GM21381 (cell line): ENCODE data around the gene PFKP.

Experiments
- ATAC-seq: cut with Tn5 transposase; IDR thresholded peaks from one replicate; pipeline ENCODE4 v1.9.1; 2021; ENCODE audit warnings: mild to moderate bottlenecking, moderate library complexity; ENCODE audit not compliant: unreplicated experiment

PFKP gene

GRCh38 chr10:3068968-3069737, 1.8 kb downstream of the PFKP start:
- ATAC-seq: peak; percentile 32

- no peak for ATAC-seq
Measured at GRCh38 chr10:3069876-3070275, 2.5 kb downstream of the PFKP start.

DNA sequence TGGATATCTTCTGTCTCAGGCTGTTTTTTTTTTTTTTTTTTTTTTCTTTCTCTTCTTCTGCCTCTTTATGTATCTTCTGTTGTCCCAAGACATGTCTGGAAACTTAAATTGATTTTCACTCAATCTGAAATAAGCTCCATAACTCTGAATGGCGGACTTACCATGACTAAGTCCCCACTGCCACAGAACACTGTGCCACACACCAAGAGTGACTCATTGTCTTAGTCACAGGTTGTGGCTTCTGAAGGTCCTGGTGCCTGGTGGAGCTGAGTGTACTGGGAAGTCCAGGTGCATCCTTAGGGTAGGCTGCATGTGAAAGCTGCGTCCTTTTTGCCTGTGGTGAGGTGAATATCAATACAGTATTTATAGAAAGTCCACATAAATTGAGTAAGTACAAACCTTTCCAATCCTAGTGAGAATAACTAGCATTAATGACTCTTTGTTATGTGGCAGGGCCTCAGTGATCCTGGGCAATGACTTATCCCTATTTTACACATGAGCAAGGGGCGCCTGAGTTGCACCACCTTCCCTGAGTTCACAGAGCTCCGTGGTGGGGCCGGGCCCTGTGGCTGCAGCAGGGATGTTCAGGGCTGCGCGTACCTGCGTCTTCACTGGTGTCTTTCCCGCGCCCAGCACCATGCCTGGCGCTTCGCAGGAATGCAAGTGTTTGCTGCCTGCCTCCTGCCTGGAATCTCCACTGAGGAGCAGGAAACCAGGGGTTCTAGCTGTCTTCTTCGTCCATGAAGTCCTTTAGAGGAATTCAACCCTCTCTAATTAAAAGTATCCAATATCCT, 4.3 kb downstream of the PFKP start:
- no peak for ATAC-seq

- ATAC-seq: no peak
Measured at GRCh38 chr10:3072641-3073360, 5.5 kb downstream of the PFKP start.

DNA sequence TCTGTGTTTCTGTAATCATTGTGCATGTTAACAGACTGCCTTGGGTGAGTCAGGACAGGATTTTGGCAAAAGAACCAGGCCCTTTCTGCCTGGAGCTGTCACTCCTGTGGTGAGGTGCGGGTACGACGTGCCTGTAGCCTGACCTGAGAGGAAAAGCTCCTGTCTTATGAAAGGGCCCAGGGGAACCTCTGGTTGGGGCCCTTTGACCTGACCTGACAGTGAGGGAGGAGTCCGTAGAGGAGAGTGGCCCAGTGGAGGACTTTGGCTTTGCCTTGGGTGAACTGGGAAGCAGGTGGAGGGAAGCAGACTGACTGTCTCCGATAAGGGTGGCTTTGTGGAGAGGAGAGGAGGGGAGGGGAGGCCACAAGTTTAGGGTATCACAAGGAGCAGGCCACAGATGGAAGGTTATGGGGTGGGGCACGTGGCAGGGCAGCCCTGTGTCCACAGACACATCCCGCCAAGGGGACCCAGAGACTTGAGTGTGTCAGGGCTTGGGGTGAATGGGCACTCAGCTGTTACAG, 6.9 kb downstream of the PFKP start:
- ATAC-seq: no peak

DNA sequence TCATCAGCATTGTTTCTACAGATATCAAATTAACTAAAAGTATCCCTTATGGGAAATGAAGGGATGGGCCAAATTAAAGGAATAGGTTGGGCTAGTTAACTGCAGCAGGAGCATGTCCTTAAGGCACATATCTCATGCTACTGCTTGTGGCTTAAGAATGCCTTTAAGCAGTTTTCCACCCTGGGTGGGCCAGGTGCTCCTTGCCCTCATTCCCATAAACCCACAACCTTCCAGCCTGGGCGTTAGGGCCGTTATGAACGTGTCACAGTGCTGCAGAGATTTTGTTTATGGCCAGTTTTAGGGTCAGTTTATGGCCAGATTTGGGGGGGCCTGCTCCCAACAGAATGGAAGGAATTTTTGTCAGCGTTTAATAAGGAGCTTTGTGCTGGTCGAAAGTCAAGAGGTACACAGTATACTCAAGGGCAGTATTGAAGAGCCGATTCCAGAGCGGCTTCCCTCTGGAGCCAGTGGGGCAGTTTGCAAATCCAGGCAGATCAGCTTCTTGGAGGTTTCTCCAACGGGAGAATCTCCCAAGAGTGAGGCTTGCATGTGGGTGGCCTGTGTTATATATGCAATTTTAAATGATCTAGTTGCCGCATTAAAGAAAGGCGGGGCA, 7.7 kb downstream of the PFKP start:
- no peak for ATAC-seq

- no peak for ATAC-seq
Measured at GRCh38 chr10:3076138-3076537, 8.8 kb downstream of the PFKP start.

GRCh38 chr10:3077509-3077908, 10.2 kb downstream of the PFKP start:
- ATAC-seq: no peak

GRCh38 chr10:3077940-3078630, 10.7 kb downstream of the PFKP start:
- ATAC-seq: no peak

GRCh38 chr10:3081383-3081981, 14.1 kb downstream of the PFKP start:
- no peak for ATAC-seq

- no peak for ATAC-seq
Measured at GRCh38 chr10:3082290-3082689, 14.9 kb downstream of the PFKP start.

DNA sequence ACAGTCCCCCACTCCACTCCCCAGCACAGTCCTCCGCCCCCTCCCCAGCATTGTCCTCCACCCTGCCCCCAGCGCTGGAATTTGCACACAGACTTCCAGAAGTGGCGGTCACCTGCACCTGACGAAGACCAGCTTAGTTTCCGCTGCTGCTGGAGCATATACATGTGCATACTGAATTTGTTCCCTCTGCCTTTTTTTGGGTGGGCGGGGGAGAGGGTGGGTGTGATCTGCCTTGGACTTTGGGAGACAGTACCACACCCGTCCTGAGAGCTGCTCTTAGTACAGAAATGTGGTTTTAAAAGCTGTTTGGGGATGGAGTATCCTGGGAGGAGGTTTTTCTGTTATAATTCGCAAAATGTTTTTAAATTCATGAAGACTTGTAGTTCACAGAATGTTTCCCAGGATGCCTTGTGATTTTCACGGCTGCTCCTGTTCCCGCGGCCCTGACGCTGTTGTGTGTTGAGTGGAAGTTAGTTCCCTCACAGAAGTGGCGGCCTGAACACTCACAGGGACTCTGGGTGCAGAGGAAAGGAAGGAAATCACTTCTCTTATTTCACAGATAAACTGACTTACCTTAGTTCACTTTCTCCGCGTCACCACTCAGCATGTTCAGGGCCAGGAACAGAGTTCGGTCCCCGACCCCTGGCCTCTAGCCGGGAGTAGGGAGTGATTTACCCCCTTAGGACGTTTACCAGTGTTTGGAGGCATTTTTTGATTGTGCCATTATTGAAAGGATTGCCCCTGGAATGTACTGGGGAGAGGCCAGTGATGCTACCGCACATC, 18.6 kb downstream of the PFKP start:
- ATAC-seq: no peak

DNA sequence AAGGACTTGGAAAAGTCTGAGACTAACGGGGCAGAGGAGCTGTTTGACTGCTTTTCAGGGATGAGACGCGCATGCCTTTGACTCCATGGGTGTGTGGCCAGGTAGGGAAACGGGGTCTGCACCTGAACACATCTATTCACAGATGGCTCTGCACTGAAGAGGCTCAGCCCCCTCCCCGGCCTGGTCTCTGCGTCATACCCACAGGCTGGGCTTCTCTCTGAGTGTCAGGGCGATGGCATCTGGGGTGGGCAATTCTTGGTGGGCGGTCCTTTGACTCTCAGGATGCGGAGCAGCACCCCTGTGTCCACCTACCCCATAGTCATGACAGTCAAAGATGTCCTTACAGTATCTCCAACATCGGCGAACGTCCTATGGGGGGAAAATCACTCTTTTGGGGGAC, 23.0 kb downstream of the PFKP start:
- ATAC-seq: no peak

DNA sequence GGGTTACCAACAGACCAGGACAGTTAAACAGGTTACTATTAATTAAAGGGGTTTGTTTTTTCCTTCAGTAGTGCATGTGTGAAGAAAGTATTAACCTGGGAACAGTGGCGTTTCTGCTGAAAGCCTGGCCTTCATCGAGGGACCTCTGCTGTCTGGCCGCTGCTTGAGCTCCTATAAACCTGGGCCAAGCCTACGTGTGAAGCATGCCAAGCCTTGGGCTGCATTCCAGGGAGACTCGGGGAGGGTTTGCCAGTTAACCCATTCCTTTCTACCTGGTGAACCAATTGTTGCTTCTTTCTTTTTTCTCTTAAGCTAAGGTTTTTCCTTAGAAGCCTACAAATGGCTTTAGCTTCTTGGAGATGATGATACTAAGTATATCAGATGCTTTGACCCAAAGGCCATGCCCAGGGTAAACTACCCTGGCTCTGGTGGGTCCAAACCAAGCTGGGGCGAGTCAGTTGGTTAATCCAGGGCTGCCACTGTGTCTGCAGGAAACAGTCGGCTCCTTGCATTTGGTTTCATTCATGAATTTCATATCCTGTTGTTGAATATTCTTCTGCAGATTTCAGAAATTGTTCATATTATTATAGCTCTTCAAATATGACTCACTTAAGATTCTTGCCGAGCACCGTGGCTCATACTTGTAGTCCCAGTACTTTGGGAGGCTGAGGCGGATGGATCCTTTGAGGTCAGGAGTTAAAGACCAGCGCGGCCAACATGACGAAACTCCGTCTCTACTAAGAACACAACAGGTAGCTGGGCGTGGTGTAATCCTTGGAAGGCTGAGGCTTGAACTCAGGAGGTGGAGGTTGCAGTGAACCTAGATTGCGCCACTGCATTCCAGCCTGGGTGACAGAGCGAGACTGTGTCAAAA, 23.8 kb downstream of the PFKP start:
- ATAC-seq: no peak

GRCh38 chr10:3091921-3092320, 24.6 kb downstream of the PFKP start:
- no peak for ATAC-seq

DNA sequence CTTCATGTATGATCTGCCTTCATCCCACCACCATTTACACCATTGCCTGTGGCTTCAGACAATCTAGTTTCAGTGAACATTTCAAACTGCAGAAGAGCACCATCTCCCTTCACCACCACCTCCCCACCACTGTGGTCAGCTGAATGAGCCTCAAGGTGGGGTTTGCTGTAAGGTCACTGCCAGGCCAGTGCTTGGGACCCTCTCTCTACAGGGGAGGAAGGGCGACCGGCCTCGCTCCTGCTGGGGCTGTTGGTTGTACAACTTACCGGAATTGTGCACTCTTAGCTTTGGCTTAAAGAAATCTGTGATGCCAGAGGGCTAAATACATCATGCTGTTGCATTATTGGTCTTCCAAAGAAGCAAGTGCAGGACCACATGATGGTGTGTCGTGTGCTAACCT, 26.6 kb downstream of the PFKP start:
- ATAC-seq: no peak

DNA sequence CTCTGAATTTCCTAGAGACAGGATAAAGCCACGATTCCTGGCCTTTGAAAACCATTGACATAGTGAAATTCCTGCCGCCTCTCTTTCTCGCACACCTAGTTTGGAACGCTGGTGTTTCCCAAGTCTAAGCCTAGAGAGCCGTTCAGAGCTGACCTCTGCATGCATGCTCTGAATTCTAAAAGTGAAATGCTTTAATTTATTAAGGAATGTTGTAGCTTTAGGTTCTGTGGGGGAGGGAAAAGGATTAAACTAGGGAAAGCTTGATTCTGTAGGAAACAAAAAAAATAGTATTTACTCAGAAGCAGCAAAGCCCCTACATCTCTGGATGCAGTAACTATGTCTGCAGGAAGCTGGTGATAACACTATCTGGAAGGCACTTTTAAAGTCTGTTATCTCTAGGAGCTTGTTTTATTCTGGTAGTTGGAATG, 27.3 kb downstream of the PFKP start:
- ATAC-seq: no peak
